NCI-H2081 (cell line): ENCODE results near the gene CLEC3B.
"Not testable (repeated sequence)": the region's sequence is repeated elsewhere in the genome, so short reads cannot be mapped to it uniquely, and the experiment has no call there.

ENCODE experiments used
- DNase-seq, 2 experiments: peaks; one replicate each; lab custom pipeline; 2025; lab: John Stamatoyannopoulos, UW

The CLEC3B gene

GRCh38 chr3:45035441-45036301 is 9.6 kb downstream of the CLEC3B start:
- no peak for DNase-seq

DNA sequence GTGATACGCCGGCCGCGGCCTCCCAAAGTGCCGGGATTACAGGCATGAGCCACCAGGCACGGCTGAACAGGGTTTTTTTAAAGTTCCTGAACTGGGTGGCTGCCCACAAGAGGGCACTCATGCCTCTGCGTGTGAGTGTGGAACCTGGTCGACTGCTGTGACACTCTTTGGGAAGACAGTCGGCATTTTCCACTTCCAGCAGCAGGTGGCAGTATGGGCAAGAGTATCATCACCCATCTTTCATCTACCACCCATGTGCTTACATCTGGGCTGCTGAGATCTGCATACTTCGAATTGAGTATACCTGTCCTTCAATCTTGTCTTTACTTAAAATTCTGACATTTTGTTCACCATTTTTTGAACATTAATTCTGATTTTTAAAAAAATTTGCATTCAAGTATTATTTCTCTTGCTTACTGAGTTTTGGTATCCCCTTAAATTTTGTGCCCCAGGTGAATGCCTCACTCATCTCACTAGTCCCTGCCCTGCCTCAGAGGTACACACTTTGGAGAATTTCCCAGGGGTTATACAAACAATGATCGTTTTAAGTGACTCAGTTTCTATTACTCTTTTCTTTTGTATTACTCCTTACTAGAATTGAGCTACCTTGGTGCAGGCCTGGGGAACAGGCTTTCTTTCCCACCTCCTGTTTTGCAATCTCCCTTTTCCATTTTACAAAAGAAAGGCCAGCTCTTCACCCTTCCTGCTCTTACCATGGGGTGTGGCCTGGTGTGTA is 11.8 kb downstream of the CLEC3B start:
- peak; percentile 86 to 87 for DNase-seq

GRCh38 chr3:45041666-45042065 is 15.6 kb downstream of the CLEC3B start:
- DNase-seq: no peak

- DNase-seq: no peak
These were observed 16.1 kb downstream of the CLEC3B start for GRCh38 chr3:45042162-45042561.

DNA sequence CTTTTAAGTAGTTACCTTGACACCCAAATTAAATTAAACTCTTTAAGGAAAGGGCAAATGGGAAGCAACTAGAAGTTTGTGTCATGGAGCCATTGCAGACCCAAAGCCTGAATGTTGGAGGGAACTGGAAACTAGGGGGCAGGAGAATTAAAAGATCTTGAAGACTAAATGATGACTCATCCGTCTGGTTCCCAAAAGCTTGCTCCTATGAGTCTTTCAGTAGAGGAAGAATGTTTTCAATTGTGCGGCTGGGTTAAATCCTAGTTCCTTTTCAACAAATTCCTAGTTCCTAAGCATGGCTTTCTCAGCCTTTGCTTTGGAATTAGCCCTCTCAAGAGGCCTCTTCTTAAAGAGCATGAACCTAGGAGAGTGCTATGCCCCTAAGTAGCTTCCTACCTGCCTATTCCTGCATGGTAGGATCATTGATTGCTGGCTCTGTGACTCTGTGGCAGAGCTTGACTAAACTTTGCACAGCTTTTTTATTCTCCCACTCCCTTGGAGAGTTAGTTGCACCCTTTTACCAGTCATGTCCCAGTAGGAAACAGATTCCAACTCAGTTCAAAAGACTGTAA is 17.7 kb downstream of the CLEC3B start:
- no peak for DNase-seq

DNA sequence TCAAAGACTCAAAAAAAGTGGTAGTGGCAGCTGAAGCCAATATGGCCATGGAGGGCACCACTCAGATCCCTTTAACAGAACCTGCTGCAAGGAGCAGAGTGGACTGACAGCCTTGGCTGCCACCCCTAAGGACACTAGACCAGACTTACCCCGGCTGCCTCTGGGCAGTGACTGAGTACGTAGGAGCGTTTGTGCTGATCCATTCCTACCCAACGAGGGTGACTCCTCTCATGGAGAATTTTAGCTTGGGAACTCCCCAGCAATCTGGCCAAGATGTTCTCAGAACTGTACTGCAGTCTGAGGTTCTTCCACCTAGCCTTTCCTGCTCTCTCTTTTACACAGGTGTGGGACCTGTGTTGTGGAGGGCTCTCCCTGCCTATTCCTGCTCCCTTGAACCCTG is 22.1 kb downstream of the CLEC3B start:
- DNase-seq: no peak

- no peak for DNase-seq
These were observed 23.7 kb downstream of the CLEC3B start for GRCh38 chr3:45049807-45050206.

- DNase-seq: no peak
These were observed 25.6 kb downstream of the CLEC3B start for GRCh38 chr3:45051685-45052084.

GRCh38 chr3:45053805-45054195 is 27.7 kb downstream of the CLEC3B start:
- not testable (repeated sequence) for DNase-seq

DNA sequence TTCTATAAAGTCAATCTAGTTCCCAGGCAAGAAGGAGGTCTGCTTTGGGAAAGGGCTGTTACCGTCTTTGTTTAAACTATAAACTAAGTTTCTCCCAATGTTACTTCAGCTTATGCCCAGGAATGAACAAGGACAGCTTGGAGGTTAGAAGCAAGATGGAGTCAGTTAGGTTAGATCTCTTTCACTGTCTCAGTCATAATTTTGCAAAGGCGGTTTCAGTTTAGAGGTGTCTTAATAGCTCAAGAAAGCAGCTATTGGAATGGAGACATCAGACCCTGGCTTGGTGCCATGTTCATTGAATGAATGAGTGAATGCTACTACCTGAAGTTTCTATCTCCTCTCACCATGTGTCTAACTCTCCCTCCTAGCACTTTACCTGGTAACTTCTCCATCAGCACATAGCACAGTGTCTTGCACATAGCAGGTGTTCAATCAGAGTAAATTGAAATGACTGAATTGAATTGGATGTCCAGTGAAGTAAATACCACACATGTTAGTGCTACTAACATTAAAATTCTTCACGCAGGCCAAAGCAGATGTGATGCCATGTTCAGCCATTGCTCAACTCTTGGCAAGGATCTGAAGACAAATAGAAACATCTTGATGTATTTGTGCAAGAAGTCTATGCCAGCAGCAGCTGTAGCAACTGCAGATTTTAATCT is 28.2 kb downstream of the CLEC3B start:
- no peak for DNase-seq

DNA sequence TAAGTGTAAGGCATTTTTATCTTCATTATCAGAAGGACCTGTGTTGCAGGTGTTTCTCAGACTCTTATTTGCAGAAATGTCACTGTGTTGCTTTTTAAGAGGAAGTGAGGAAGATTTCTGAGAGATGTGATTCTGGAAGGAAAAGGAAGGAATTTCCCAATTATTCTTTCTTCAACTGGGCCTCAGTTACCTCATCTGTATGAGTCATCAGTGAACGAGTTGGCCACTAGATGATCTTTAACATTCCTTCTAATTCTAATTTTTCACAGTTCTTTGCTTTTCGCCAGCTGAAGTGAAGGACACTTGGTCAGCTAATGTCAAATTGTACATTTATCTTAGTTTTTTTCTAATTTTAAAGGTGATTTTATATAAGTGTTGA is 28.9 kb downstream of the CLEC3B start:
- DNase-seq: no peak

- no peak for DNase-seq
These were observed 29.5 kb downstream of the CLEC3B start for GRCh38 chr3:45055411-45056143.

GRCh38 chr3:45056608-45057301 is 30.7 kb downstream of the CLEC3B start:
- no peak for DNase-seq

DNA sequence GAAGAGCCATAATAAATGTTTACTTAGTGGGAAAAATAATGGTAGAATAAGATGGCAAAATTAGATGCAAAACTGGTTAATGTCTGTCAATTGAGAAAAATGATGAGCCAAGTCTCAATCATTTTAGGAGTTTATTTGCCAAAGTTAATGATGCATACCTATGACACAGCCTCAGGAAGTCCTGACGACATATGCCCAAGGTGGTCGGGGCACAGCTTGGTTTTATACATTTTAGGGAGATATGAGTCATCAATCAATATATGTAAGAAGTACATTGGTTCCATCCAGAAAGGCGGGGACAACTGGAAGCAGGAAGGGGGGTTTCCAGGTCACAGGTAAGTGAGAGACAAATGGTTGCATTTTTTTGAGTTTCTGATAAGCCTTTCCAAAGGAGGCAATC is 31.5 kb downstream of the CLEC3B start:
- DNase-seq: no peak

- no peak for DNase-seq
These were observed 33.0 kb downstream of the CLEC3B start for GRCh38 chr3:45059132-45059531.

- DNase-seq: no peak
These were observed 34.2 kb downstream of the CLEC3B start for GRCh38 chr3:45060165-45060892.

- DNase-seq: no peak
These were observed 36.6 kb downstream of the CLEC3B start for GRCh38 chr3:45062697-45063070.

DNA sequence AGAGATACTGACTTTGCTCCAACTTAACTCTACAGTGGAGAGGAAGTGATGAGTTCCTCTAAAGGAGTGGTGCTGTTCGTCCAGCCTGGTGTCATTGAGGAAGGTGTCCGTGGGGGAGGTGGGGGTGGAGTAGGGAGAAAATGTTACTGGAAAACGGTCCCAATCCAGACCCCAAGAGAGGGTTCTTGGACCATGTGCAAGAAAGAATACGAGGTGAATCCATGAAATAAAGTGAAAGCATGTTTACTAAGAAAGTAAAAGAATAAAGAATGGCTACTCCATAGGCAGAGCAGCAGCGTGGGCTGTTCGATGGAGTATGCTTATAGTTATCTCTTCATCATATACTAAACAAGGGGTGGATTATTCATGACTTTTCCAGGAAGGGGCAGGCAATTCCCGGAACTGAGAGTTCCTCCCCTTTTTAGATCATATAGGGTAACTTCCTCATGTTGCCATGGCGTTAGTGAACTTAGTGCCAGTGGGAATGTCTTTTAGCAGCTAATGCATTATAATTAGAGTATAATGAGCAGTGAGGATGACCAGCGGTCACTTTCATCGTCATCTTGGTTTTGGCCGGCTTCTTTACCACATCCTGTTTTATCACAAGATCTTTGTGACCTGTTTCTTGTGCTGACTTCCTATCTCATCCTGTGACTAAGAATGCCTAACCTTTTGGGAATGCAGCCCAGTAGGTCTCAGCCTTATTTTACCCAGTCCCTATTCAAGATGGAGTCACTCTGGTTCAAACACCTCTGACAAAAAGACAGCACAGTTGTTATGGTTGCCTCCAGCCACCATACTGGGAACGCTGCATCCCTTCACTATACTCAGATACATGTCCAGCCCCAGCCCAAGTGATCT is 38.6 kb downstream of the CLEC3B start:
- DNase-seq: no peak

- no peak for DNase-seq
These were observed 39.2 kb downstream of the CLEC3B start for GRCh38 chr3:45065373-45065720.
